ENCODE data around the gene SLC4A5. TPM values are rescaled to one million over a fixed set of nuclear protein-coding genes. Genes with fewer than 3 reads are reported as not detected.

Gene SLC4A5
- total and polyA plus RNA-seq, 10 donors, result 0.45 to 9.7 (median 3.1) TPM

DNA sequence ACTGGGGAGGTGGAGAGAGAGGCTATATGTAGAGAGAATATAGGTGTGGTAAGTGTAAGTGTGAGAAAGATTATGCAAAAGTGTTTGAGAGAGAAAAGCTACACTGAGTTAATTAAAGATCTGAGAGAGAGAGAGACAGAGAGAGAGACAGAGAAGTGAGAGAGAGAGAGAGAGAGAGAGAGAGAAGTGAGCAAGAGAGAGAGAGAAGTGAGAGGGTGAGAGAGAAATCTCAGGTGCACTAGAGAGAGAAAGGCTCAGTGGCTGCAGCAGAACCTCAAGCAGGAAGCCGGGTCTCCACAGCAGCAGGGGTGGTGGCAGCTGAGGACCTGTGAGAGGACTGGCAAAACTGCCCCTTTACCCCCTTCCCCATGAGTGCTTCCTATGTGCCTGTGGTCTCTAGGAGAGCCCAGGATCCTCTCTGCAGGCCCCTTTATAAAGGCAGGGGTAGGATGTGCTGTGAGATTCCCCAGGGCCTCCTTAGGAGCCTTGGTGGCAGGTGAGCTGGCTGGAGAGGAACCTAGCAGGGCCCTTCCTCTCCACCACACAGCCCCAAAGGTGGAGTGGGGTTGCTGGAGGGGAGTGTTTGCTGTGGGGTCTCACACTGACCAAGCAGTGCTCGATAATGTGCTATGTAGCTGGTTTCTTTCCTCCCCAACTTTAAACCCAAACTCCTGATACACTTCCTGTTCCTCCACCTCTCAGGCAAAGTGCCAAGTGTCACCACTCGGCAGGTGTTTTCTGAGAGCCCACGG lies 52.6 kb downstream of the SLC4A5 start:
- Histone ChIP-seq H3K36me3 (peaks cover 0 to 2% (median 0%) of the 10 kb centered on the region in 6 donors), H3K4me3 (peak overlapping the region in 1 of 8 donors; percentile 18), H3K9me3 (no peaks in the 10 kb centered on the region), H3K27me3 (replicated peaks in 1 of 7) (no peaks in the 10 kb centered on the region), H3K27ac (peak overlapping the region in 6 of 8 donors; percentile 47 to 84 (median 78)), H3K4me1 (peaks cover 0 to 19% (median 14%) of the 10 kb centered on the region in 6 donors)
- peak; percentile 84 for DNase-seq
- WGBS, 5 donors, result 20 to 29% (median 24%) methylated on average over 4 of the region's 4 CpGs
- TF ChIP-seq, protein P1, sequence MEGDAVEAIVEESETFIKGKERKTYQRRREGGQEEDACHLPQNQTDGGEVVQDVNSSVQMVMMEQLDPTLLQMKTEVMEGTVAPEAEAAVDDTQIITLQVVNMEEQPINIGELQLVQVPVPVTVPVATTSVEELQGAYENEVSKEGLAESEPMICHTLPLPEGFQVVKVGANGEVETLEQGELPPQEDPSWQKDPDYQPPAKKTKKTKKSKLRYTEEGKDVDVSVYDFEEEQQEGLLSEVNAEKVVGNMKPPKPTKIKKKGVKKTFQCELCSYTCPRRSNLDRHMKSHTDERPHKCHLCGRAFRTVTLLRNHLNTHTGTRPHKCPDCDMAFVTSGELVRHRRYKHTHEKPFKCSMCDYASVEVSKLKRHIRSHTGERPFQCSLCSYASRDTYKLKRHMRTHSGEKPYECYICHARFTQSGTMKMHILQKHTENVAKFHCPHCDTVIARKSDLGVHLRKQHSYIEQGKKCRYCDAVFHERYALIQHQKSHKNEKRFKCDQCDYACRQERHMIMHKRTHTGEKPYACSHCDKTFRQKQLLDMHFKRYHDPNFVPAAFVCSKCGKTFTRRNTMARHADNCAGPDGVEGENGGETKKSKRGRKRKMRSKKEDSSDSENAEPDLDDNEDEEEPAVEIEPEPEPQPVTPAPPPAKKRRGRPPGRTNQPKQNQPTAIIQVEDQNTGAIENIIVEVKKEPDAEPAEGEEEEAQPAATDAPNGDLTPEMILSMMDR (IDR thresholded peaks at IDR 0.05 in 8 of 11, conservative IDR thresholded peaks at IDR 0.05 in 3 of 11), result peak in 4 of 11 experiments; percentile 23 to 66 (median 37)
- TF ChIP-seq POLR2AphosphoS5 (IDR thresholded peaks at IDR 0.05) (peak in 1 of 3 donors; percentile 28), POLR2A (IDR thresholded peaks at IDR 0.05) (peak in 2 of 3 donors; percentile 36 to 57)
- intact Hi-C loops (cut with DNase I; ENCODE audit: low total_unique reads), result no loop called here

DNA sequence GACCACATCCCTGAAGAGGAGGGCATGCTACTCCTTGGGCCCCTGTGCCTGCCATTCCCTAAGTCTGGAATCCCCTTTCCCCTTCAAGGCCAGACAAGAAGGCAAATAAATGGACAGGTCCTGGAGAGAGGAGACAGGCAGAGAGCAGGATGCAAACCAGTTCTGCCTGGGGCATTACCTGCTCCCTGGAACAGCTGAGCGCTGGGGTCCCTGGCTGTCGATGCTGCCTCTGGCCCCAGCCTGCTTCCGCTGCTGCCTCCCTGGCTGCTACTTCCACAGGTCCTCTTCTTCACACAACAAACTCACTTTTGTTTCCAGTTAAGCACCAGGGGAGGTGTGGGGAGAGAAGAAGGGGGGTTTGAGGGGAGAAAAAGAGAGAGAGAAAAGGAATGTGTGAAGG lies 53.1 kb downstream of the SLC4A5 start:
- Histone ChIP-seq H3K27me3 (replicated peaks in 1 of 7) (no peaks in the 10 kb centered on the region), H3K4me3 (no peak overlapping the region), H3K9me3 (no peaks in the 10 kb centered on the region), H3K36me3 (peaks cover 0 to 5% (median 0%) of the 10 kb centered on the region in 6 donors), H3K4me1 (peaks cover 0 to 19% (median 14%) of the 10 kb centered on the region in 6 donors), H3K27ac (peak overlapping the region in 5 of 8 donors; percentile 47 to 84 (median 78))
- intact Hi-C loops (cut with DNase I; ENCODE audit: low total_unique reads), result no loop called here
- no peak for TF ChIP-seq POLR2AphosphoS5 (IDR thresholded peaks at IDR 0.05)
- no peak for TF ChIP-seq POLR2A (IDR thresholded peaks at IDR 0.05)
- TF ChIP-seq, protein P1 (IDR thresholded peaks at IDR 0.05 in 8 of 11, conservative IDR thresholded peaks at IDR 0.05 in 3 of 11), result no peak
- no peak for DNase-seq
- WGBS, 5 donors, result 70 to 91% (median 79%) methylated on average over 3 of the region's 3 CpGs

DNA sequence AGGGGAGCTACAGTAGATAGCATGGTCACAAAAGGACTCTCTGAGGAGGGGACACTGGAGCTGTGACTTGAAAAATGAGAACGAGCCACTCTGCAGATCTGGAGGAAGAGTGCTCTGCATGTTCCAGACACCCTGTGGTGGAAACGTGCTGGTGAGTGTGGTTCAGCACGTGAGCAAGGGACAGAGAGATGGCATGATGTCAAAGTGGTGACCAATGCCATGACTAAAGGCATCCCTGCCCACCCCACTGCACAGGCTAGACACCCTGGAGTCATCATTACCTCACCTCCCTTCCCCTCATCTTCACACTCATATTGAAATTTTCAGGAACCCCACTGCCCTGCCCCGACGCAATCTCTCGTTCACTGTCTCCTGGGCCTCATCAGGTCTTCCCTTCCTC lies 56.5 kb downstream of the SLC4A5 start:
- Histone ChIP-seq H3K9me3 (no peaks in the 10 kb centered on the region), H3K27ac (no peak overlapping the region), H3K4me3 (no peak overlapping the region), H3K36me3 (peaks cover 0 to 18% (median 0%) of the 10 kb centered on the region in 6 donors), H3K4me1 (peaks cover 0 to 19% (median 14%) of the 10 kb centered on the region in 6 donors), H3K27me3 (replicated peaks in 1 of 7) (no peaks in the 10 kb centered on the region)
- WGBS, 5 donors, result 80 to 88% (median 85%) methylated on average over 6 of the region's 6 CpGs
- DNase-seq, result no peak
- intact Hi-C loops (cut with DNase I; ENCODE audit: low total_unique reads), result no loop called here
- TF ChIP-seq, protein P1 (IDR thresholded peaks at IDR 0.05 in 8 of 11, conservative IDR thresholded peaks at IDR 0.05 in 3 of 11), result no peak
- TF ChIP-seq POLR2A (IDR thresholded peaks at IDR 0.05) (no peak), POLR2AphosphoS5 (IDR thresholded peaks at IDR 0.05) (no peak)
